Measurements from ENCODE around the gene WDR64.

GRCh38 chr1:241645199-241645598 is 6.9 kb upstream of the WDR64 start:
- TF ChIP-seq CTCF (optimal IDR thresholded peaks at IDR 0.05 in 1 of 3, IDR thresholded peaks at IDR 0.05 in 1 of 3, conservative IDR thresholded peaks at IDR 0.05 in 1 of 3; ENCODE audit: extremely low read depth in 1 of 3, insufficient read depth in 2 of 3, low read length in 3 of 3) (no peak), EZH2 (IDR thresholded peaks at IDR 0.05; ENCODE audit: low read length) (no peak)
